Activated CD4-positive, CD25-positive, alpha-beta regulatory T cell treated with anti-CD3 and anti-CD28 coated beads, Interleukin-2, amount 50 U/mL, for 72 hours (primary cell): ENCODE data around the gene ACSS1.

ENCODE experiments used
- DNase-seq: peaks from one replicate; pipeline ENCODE4 v3.0.0; 2021

Gene ACSS1

DNA sequence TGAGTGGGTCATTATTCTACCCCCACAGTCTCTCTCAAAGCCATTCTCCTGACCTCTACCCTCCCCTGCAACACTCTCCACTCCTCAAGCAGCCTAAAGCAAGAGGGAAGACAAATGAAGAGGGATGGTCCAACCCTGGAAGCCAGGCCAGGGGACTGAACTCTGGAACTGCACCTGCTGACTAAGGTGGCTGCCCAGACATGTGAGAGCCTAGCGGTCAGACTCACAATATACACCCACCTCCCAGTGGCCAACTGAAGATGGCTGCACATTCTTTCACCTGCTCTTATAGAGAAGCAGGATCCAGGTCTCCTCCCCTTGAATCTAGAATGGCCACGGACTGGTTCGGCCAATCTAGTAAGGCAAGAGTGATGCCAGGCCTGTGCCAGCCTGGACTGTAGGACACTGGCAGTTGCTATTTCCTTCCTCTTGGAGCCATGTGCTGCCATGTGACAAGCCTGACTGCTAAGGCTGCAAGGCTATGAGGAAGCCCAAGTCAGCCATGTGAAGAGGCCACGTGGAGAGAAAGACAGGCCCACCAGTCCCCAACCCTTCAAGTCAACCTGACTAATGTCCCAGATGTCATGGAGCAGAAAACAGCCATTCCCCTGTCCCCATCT, 31.8 kb downstream of the ACSS1 start:
- DNase-seq, result no peak

DNA sequence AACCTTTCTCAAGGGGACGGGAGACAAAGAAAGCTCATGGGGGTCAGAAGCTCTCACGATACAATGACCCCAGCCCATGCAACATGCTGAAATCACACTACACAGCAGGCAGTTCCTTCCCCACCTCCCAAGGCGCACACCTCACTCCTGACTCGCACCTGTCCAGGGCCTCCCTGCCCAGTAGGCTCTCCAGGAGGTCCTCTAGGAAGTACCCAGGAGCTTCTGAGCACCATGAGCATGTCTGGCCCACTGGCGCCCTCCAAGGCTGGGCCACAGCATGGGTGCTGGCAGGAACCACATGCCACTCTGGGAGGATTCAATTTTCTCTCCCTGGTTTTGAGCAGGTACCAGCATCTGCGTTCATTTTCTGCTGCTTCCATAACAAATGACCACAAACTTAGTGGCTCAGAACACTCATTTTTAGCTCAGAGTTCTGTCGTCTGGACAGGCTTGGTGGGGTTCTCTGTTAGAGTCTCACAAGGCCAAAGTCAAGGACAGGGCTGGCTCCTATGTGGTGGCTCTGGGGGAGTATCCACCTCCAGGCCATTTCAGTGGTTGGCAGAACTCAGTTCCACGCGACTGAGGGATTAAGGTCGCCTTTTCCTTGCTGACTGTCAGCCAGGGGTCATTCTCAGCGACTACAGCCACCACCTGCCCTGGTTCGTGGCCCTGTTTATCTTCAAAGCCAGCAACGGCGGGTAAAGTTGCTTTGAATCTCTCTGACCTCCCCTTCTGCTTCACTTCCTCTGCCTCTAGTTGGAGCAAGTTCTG, 32.7 kb downstream of the ACSS1 start:
- no peak for DNase-seq

DNA sequence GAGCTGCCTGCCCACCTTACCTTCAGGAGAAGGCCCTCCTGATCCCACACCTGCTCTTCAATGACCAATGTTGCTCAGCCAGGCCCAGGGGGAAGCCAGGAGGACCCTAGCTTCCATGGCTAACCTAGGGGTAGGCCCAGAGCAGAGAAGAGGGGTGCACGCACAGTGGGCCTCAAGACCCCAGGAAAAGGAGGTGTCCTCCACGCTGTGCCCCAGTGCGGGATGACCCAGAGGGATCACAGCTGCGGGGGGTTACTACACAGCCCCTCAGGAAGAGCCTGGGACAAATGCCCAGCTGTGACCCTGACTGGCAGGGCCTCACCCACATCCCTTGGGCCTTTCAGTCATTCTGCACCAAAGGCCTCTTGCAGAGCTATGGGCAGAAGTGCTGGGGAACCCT, 33.8 kb downstream of the ACSS1 start:
- no peak for DNase-seq

DNA sequence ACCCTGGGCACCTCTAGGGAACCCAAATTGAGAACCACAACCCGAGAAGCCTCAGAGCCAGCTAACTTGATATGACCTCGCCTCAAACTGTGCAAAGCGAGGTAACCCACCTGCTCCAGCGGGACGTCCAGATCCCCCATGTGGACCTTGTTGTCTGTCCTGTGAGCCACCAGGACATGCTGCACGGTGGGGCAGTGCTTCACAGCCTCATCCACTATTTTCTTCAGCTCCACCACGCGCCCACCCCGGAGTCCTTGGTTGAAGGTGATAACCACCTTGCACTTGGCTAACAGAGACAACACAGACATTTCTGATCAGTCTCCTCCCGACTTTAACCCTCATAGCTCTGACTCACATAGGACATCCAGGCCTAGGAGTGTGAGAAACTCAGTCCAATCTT, 34.6 kb downstream of the ACSS1 start:
- no peak for DNase-seq

DNA sequence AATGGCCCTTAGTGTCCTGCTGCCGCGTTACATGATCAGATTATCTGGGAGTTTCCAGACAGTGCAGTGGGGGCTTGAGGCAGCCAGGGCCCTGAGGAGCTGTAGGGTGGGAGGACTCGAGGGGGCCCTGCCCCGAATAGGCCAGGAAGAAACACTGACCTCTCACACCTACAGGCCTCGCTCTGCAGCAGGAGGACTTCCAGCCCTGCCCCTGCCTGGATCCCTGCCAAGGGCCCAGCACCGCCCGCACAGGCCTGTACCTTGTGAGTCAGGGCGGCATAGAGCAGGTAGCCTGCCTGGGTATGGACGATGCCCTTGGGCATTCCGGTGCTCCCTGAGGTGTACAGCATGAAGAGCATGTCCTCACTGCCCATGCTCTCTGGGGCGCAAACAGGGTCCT, 35.3 kb downstream of the ACSS1 start:
- no peak for DNase-seq

DNA sequence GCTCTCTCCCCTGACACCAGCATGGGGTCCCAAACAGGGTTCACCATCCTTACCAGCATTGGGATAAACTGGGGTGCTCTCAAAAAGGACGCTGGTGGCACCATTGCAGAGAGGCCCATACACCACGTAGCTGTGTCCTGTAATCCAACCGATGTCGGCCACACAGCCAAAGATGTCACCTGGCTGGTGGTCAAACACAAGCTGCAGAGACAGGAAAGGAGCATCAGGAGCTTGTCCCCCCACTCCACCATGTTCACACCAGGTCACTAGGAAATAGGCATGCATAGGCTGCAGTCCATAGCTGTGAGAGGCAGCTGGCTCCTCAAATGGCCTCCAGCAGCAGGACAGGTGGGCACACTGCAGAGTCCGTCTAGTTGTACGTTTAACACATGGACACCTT, 36.6 kb downstream of the ACSS1 start:
- DNase-seq, result no peak

DNA sequence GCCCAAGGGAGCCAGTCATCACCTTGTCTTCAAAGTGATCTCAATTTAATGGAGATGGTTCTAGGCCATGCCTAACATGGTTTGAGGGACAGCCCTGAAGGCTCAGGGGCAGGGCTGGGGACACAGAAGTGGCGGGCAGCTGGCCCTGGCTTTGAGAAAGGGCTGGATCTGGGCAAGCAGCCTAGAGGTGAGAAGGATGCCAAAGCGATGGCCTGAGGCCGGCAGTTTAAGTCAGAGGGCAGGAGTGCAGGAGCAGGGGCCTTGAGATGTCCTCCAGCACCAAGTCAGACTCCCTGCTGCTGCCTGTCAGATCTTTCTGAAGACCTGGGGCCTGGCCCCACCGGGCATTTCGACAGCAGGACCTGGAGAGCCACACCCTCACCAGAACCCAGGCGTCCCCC, 37.0 kb downstream of the ACSS1 start:
- DNase-seq, result no peak

DNA sequence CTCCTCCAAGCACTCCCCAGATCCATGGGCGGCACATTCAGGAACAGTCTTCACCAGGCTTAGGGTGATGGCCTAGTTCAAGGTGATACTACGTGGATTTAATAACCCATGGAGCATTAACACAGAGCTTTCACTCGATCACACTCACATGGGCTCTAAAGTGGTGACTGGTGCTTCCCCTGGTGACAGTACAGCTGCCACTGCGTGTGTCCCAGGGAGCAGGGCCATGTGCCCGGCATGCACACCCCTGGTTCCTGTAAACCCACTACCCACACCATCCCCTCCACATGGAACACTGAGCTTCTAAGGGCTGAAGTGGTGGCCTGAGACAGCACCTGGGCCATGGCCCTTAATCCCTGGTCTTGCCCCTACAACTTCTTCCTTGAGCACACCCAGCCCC, 37.6 kb downstream of the ACSS1 start:
- DNase-seq, result no peak

DNA sequence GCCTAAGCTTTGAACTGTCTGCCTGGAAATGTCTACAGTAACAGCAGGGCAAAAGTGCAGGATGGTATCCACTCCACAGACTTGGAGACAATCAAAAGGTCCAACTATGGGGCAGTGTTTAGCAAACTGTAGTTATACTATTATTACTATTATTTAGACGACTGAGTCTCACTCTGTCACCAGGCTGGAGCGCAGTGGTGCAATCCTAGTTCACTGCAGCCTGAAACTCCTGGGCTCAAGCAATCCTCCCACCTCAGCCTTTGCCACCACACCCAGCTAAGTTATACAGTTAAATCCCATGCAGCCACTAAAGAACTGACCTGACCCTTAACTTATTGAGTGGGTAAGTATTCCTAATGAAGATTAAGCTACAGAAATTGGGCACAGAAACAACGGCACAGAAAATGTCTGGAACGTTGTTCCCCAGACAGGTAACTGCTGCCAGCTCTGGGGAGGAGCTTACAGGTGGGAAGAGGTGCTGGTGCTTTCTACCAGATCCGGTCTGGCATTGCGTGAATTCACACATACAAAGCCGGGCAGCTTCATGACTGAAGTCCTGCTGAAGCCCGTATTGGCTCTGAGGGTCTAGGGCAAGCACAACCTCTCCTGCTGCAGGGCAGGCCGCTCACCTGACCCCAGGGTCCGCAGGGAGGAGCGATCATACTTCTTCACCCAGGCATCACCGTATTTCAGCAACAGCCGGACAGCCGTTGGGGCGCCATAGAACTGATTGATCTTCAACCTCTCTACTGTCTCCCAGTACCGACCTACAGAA, 38.4 kb downstream of the ACSS1 start:
- no peak for DNase-seq

DNA sequence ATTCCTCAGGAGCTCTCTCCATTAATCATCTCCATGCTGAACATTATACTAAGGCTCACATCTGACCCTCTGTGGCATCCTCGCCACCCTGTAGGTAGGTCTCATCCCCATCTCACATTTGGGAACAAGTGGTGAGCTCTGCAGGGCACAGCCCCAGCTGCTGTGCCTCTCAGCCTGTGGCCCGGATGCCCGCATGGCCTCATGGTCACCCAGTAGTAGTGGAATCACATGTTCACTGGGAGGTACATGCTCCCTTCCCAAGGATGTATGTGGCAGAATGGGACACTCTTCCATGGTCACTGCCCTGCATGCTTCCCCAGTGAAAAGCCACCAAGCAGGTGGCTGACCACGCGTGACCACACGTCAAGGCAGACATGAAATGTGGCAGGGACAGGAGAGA, 39.1 kb downstream of the ACSS1 start:
- DNase-seq, result no peak

DNA sequence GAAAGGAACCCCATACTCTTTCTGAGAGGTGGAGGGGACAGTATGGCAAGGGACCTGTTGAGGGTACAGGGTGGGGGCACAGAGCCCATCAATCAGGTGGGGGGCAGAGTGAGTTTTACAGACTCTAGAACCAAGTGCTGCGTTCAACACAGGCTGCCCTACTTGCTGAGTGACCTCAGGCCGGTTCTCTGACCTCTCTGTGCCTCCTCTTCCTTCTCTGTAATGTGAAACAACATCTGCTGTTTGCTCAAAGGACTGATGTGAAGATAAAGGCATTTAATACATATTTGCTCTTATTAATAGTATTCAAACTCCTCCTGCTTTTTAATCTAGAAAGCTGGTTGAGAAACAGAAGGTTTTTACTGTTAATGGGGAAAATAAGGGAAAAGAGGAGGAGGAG, 39.5 kb downstream of the ACSS1 start:
- DNase-seq, result no peak

DNA sequence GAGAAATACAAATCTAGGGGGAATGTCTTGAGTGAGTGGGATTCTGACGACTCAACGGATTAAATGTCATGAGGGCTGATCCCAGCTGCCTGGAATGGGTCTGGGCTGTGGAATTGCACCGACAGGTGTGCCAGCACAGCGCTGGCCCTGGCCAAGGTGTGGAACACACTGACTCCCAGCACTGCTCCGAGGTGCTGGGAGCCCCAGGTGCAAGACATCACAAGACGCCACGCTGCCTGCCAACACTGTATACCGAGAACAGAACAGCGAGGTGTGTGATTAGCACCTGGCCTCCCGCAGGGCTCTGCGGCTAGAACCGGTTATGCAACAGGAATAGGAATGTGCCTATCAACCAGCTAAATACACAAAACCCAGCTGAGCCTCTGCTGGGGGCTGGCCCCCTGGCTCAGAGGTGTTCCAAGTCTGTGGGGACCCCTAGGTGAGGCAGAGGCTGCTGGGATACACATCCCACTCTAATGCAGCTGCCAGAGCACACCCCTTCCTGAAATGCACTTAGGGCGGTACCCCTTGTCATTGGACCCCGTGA, 40.6 kb downstream of the ACSS1 start:
- DNase-seq, result no peak

DNA sequence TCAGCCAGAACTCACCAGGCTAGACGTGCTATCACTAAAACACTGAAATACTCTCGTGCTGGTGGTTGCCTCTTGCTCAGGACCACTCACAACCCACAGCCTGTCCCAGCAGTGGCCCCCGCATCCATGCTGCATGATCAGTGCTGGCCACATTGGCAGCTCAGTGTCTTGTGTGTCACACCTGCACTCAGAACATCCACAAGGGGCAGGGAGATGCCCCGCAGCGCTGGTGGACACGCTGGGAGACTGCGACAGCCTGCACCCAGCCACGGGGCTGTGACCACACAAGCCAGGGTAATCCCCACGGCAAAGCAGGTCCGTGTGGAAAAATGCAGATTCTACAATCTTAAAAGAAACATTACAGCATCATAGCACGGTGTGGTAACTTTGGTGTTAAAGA, 41.5 kb downstream of the ACSS1 start:
- no peak for DNase-seq

DNA sequence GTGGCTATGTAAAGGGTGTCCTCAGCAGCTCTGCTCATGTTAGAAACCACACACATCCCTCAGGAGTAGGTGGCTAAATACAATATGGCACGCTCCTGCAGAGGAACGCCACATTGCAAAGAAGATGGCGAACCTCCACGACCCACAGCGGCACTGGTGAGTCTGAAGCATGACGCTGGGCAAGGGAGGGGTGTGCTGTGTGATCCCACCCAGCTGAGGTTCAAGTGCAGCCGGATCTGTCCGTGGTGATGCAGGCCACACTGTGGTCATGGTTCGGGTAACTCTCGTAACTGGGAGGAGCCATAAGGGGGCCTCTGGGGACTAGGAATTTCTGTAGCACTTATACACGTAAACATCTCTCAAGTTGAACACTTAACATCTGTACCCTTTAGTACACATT, 42.0 kb downstream of the ACSS1 start:
- no peak for DNase-seq

DNA sequence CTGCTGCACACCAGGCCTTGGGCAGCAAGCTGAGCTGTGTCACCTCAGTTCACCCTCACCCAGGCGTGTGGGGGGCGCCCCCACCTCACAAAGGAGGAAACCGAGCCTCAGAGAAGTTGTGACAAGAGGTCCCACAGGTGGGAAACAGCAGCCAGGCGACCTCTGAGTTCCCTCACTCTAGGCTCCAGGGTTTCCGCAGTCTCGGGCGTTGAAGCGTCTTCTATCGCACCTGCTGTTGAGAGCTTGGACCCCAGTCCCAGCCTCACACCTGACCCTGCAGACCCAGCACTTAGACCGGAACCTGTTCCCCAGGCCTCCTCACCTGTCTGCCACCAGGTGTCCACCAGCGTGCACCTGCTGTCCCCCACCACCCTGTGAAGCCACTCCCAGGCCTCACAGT, 43.1 kb downstream of the ACSS1 start:
- DNase-seq, result no peak

DNA sequence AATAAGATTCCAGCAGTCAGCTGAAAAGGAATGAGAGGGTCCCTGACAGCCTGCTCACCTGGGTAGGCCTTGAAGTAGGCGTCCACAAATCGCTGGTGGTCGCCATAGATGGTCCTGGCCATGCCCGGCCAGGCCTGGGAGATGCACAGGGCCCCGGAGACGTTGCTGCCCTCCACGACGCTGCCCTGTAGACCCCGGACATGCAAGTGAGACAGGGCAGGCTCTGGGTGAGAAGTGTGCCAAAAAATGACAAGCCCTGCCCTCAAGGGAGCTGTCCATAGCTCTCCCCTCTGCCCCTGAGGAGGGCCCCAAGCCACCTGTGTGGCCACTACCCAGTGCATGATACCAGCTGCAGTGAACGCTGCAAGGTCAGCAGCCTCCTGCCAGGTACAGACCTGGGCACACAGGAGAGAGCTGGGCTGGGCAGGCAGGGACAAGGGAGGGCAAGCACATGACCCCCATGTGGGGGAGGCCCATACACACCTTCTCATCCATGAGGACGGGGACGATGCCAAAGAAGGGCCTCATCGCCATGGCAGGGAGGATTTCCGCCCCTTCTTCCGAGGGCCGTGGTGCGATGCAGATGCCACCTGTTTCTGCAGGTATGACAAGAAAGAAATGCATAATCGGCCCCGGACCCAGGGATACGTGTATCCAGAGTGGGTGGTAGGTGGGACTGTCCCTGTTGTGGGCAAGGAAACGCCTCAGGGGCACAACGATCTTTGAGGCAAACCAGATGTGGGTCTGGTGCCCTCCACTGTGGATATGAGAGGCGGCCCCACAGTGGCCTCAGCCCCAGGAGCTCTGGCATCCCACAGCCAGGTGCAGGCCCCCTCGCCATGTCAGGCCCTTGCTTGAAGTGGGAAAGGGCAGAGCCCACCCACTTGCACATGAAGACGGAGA, 44.2 kb downstream of the ACSS1 start:
- no peak for DNase-seq

DNA sequence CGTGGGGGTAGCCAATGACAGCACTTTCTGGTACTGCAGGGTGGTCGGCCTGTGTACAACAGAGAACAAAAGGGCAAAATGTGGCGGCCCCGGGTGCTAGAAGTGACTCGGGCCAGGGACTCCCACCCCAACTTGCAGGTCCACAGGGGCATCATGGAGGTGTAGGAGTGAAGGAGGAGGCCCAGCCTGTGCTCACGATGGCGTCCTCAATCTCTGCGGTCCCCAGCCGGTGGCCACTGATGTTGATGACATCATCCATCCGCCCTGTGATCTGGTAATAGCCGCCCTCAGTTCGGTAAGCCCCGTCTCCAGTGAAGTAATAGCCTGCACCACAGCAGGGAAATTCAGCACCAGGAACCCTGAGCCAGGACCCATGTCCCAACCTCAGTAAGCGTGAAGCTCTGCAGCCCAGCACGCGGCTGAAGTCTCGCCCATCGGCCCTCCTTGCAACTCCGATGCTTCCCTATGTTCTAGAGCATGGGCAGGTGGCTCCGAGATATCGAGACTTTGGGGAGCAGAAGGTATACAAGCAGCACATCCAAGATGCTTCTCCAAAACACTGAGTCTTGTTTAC, 45.2 kb downstream of the ACSS1 start:
- no peak for DNase-seq

DNA sequence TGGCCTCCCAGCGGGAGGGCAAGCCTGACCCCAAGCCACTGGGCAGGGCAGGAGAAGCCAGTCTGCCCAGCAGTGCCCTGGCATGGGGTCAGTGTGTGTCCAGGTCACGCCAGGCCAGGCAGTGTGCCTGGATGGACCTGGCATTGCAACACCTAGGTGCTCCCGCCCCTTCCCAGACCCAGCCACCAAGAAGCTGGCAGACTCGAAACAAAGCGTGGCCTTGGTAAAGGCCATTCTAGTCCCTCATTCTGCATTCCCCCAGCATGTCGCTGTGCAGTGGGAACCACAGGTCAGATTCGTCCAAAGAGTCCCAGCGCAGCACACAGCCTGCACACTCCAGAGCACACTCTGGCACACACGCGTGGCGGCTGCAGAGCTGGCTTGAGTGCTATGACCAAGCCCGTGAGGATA, 46.1 kb downstream of the ACSS1 start:
- no peak for DNase-seq

DNA sequence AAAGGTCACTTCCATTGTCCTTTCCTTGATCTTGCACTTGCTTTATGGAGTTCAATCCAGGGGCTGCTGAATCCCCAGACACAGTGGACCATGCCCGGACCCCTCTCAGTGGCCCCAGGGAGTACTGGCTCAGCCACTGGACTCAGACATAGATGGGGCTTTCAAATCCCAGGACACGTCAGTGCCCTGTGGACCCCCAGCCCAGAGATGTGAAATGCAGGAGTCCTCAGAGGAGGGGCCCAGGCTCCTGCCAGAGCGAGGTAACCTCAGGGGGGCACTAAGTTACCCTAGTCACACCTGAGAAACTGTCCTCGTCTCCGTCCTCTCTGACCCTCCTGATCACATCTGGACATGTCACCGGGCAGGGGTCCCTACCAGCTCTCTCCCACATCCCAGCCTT, 46.7 kb downstream of the ACSS1 start:
- no peak for DNase-seq

DNA sequence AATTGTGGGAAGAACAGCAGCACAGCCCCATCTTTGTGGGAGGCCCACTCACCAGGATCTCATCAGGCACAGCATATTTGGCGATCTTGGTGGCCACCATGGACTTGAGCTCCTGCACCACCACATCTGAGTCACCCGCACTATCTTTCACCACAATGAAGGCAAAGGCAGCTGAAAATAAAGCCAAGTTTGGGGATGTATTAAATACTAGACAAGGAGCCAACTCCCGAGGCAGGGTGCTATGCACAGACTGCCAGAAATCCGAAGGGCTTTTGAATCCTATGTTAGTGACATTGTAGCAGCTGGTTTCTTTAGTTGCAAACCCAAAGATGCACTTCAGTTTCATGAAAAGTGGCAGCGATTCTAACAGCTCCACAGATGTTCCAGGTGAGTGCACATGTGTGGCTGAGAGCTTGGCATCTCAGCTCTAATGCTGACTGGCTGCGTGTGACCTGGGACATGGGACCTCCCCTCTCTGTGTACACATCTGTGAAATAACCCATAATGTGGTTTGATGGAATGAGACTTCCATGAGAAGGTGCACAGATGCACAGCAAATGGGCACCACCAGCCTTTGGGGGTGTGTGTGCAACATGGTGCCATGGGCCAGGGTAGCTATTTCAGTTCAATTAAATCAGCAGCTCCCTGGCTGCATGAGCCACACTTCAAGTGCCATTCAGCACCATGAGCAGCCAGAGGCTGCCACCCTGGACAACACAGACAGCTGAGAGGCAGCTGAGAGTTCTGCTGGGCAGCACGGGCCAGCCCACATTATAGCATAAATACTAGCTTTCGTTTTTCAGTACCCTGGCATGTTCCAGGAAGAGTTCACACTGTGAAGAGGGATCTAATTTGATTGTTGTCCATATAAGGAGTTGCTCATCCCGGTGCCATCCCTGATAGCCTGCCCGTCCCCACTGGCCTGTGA, 48.5 kb downstream of the ACSS1 start:
- DNase-seq, result no peak
